ENCODE results near the gene KIFC3. TPM values are rescaled to one million over a fixed set of nuclear protein-coding genes. Genes with fewer than 3 reads are reported as not detected.
"Not testable (repeated sequence)": the region's sequence is repeated elsewhere in the genome, so short reads cannot be mapped to it uniquely, and the experiment has no call there.

The KIFC3 gene
- polyA plus RNA-seq, 6 donors from 2014 or later: 0.54 to 1.3 (median 1.0) TPM; not detected in 3

DNA sequence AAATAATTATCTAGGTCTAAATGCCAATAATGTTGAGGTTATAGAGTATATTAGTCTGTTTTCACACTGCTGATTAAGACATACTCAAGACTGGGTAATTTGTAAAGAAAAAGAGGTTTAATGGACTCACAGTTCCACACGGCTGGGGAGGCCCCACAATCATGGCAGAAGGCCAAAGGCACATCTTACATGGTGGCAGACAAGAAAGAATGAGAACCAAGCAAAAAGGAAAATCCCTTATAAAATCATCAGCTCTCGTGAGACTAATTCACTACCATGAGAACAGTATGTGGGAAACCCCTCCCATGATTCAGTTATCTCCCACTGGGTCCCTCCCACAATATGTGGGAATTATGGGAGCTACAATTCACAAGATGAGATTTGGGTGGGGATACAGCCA, 69.6 kb downstream of the KIFC3 start:
- DNase-seq: no peak
- Mint-ChIP-seq H3K27me3 (no peaks in the 10 kb centered on the region), H3K27ac (peak overlapping the region in 1 of 6 donors; percentile 5), H3K36me3 (no peaks in the 10 kb centered on the region), H3K4me3 (peak overlapping the region in 5 of 8 donors; percentile 22 to 84 (median 70)), H3K4me1 (peaks cover 16 to 39% (median 18%) of the 10 kb centered on the region in 3 donors), H3K9me3 (peaks cover 0 to 1% (median 0%) of the 10 kb centered on the region in 7 donors)
- ATAC-seq (ENCODE audit: low read depth in 2 of 2): no peak

- peaks cover 0 to 1% (median 0%) of the 10 kb centered on the region in 7 donors for H3K9me3 Mint-ChIP-seq
- DNase-seq (no peak), ATAC-seq (ENCODE audit: low read depth in 2 of 2) (no peak)
- H3K27me3 Mint-ChIP-seq: no peaks in the 10 kb centered on the region
- peak overlapping the region in 1 of 6 donors; percentile 24 for H3K27ac Mint-ChIP-seq
- peak overlapping the region in 1 of 8 donors; percentile 84 for H3K4me3 Mint-ChIP-seq
- H3K4me1 Mint-ChIP-seq: peaks cover 16 to 33% (median 18%) of the 10 kb centered on the region in 3 donors
- no peaks in the 10 kb centered on the region for H3K36me3 Mint-ChIP-seq
Measured at GRCh38 chr16:57732037-57732436, 70.3 kb downstream of the KIFC3 start.

GRCh38 chr16:57730771-57731730, 71.2 kb downstream of the KIFC3 start:
- Mint-ChIP-seq H3K36me3 (no peaks in the 10 kb centered on the region), H3K4me1 (peaks cover 7 to 23% (median 11%) of the 10 kb centered on the region in 3 donors), H3K27ac (peak overlapping the region in 1 of 6 donors; percentile 60), H3K27me3 (no peaks in the 10 kb centered on the region), H3K9me3 (peaks cover 0 to 1% (median 0%) of the 10 kb centered on the region in 7 donors), H3K4me3 (no peak overlapping the region)
- DNase-seq (no peak), ATAC-seq (ENCODE audit: low read depth in 2 of 2) (no peak)

DNA sequence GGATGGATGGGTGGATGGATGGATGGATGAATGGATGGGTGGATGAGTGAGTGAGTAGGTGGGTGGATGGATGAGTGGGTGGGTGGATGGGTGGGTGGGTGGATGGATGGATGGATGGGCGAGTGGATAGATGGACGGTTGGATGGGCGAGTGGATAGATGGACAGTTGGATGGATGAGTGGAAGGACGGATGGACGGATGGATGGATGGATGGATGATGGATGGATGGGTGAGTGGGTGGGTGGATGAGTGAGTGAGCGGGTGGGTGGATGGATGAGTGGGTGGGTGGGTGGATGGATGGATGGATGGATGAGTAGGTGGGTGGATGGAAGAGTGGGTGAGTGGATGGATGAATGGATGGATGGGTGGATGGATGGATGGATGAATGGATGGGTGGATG, 72.4 kb downstream of the KIFC3 start:
- not testable (repeated sequence) for H3K27me3 Mint-ChIP-seq; H3K9me3 Mint-ChIP-seq; ATAC-seq (ENCODE audit: low read depth in 2 of 2); H3K36me3 Mint-ChIP-seq; H3K4me3 Mint-ChIP-seq; DNase-seq; H3K27ac Mint-ChIP-seq
- H3K4me1 Mint-ChIP-seq: peaks cover 3 to 16% (median 5%) of the 10 kb centered on the region in 3 donors

DNA sequence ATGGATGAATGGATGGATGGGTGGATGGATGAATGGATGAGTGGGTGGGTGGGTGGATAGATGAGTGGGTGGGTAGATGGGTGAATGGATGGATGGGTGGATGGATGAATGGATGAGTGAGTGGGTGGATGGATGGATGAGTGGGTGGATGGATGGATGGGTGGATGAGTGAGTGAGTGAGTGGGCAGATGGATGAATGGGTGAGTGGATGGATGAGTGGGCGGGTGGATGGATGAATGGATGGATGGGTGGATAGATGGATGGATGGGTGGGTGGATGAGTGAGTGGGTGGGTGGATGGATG, 73.2 kb downstream of the KIFC3 start:
- peaks cover 3 to 10% (median 6%) of the 10 kb centered on the region in 3 donors for H3K4me1 Mint-ChIP-seq
- H3K27me3 Mint-ChIP-seq: no peaks in the 10 kb centered on the region
- peaks cover 0 to 1% (median 0%) of the 10 kb centered on the region in 7 donors for H3K9me3 Mint-ChIP-seq
- ATAC-seq (ENCODE audit: low read depth in 2 of 2) (no peak), DNase-seq (no peak)
- H3K36me3 Mint-ChIP-seq: no peaks in the 10 kb centered on the region
- no peak overlapping the region for H3K4me3 Mint-ChIP-seq
- H3K27ac Mint-ChIP-seq: no peak overlapping the region

DNA sequence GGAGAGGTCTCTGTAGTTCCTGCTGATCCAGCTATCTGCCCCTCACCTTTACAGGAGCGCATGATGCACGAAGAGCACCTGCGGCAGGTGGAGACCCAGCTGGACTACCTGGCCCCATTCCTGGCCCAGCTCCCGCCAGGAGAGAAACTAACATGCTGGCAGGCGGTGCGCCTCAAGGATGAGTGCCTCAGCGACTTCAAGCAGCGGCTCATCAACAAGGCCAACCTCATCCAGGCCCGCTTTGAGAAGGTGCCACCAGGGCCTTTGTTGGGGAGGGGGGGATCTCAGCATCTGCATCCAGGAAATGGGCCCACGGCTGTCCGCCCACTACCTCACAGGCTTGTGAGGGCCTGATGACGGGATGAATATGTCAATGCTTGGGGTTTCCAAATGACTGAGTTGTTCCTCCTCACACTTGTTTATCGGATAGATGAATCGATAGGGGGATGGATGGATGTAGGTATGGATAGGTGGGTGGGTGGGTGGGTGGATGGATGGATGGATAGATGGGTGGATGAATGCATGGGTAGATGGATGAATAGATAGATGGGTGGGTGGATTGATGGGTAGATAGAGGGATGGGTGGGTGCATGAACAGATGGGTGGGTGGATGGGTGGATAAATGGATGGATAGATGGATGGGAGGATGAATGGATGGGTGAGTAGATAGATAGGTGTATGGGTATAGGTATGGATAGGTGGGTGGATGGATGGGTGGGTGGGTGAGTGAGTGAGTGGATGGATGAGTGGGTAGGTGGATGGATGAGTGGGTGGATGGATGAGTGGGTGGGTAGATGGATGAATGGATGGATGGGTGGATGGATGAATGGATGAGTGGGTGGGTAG, 73.7 kb downstream of the KIFC3 start:
- DNase-seq: no peak
- no peaks in the 10 kb centered on the region for H3K27me3 Mint-ChIP-seq
- ATAC-seq (ENCODE audit: low read depth in 2 of 2): no peak
- peaks cover 3 to 8% (median 6%) of the 10 kb centered on the region in 3 donors for H3K4me1 Mint-ChIP-seq
- no peak overlapping the region for H3K4me3 Mint-ChIP-seq
- H3K27ac Mint-ChIP-seq: peak overlapping the region in 1 of 6 donors; percentile 10
- no peaks in the 10 kb centered on the region for H3K36me3 Mint-ChIP-seq
- H3K9me3 Mint-ChIP-seq: peaks cover 0 to 1% (median 0%) of the 10 kb centered on the region in 7 donors

DNA sequence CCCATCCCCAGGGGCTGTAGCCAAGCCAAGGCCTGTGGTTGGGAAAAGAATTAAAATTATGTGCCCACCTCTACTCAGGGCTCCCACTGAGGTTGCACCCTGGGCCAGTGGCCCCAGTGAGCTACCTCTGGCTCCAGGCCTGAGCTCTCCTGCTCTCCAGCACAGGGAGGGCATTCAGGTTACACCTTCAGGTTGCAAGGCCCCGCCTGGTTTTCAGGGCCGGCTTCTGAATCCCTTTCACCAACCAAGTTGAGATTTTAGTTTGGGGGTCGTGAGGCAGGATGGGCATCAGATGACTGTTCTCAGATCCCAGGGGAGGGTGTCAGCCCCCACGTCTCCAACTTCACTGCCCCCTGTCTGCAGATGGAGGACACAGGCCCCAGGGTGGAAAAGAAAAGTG, 74.7 kb downstream of the KIFC3 start:
- Mint-ChIP-seq H3K27ac (no peak overlapping the region), H3K9me3 (peaks cover 0 to 1% (median 0%) of the 10 kb centered on the region in 7 donors), H3K4me1 (peaks cover 2 to 6% (median 3%) of the 10 kb centered on the region in 3 donors), H3K36me3 (no peaks in the 10 kb centered on the region), H3K4me3 (no peak overlapping the region), H3K27me3 (no peaks in the 10 kb centered on the region)
- no peak for ATAC-seq (ENCODE audit: low read depth in 2 of 2)
- DNase-seq: no peak

DNA sequence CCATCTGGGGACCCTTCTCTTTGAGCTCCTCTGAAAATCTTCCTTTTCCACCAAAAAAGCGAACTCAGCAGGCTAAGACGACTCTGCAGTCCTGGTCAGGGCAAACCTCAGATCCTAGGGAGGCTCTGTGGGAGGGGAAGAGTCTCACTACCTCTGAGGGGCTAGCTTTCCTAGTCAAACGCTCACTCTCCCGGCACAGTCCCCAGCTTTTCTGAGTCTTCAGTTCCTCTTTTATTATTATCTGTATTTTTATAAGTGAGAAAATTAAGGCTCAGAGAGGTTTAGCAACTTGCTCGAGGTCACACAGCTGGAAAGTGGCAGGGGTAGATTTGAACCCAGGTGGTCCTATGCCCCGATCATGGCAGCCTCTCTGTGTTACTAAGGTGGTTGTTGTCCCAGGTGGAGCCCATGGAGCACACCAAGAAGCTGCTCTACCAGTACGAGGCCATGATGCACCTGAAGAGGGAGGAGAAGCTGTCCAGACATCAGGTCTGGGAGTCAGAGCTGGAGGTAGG, 75.8 kb downstream of the KIFC3 start:
- DNase-seq: no peak
- no peak for ATAC-seq (ENCODE audit: low read depth in 2 of 2)
- no peaks in the 10 kb centered on the region for H3K27me3 Mint-ChIP-seq
- peak overlapping the region in 1 of 8 donors; percentile 36 for H3K4me3 Mint-ChIP-seq
- H3K36me3 Mint-ChIP-seq: no peaks in the 10 kb centered on the region
- peaks cover 0 to 1% (median 0%) of the 10 kb centered on the region in 7 donors for H3K9me3 Mint-ChIP-seq
- H3K27ac Mint-ChIP-seq: no peak overlapping the region
- H3K4me1 Mint-ChIP-seq: peaks cover 2 to 6% (median 3%) of the 10 kb centered on the region in 3 donors

GRCh38 chr16:57725976-57726375, 76.3 kb downstream of the KIFC3 start:
- ATAC-seq (ENCODE audit: low read depth in 2 of 2): no peak
- Mint-ChIP-seq H3K36me3 (no peaks in the 10 kb centered on the region), H3K27me3 (no peaks in the 10 kb centered on the region), H3K4me1 (peaks cover 2 to 6% (median 3%) of the 10 kb centered on the region in 3 donors), H3K4me3 (no peak overlapping the region), H3K27ac (peak overlapping the region in 3 of 6 donors; percentile 68 to 82 (median 76)), H3K9me3 (peaks cover 0 to 1% (median 0%) of the 10 kb centered on the region in 7 donors)
- no peak for DNase-seq

GRCh38 chr16:57725554-57725953, 76.7 kb downstream of the KIFC3 start:
- H3K9me3 Mint-ChIP-seq: peaks cover 0 to 1% (median 0%) of the 10 kb centered on the region in 7 donors
- H3K27me3 Mint-ChIP-seq: no peaks in the 10 kb centered on the region
- peak overlapping the region in 1 of 8 donors; percentile 25 for H3K4me3 Mint-ChIP-seq
- peaks cover 2 to 6% (median 3%) of the 10 kb centered on the region in 3 donors for H3K4me1 Mint-ChIP-seq
- no peak for DNase-seq
- H3K27ac Mint-ChIP-seq: no peak overlapping the region
- no peak for ATAC-seq (ENCODE audit: low read depth in 2 of 2)
- H3K36me3 Mint-ChIP-seq: no peaks in the 10 kb centered on the region

DNA sequence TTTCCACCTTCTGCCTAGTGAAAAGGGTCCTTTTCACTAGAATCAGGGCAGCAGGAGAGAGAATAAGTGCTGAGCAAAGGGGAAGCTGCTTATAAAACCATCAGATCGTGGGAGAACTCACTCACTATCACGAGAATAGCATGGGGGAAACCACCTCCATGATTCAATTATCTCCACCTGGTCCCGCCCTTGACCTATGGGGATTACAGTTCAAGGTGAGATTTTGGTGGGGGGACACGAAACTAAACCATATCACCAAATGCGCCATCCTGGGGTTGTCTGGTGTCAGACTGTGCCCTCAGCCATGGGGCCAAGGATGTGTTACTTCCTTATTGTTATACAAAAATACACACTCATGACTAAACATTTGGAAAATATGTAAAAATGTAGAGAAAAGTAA, 77.1 kb downstream of the KIFC3 start:
- Mint-ChIP-seq H3K9me3 (peaks cover 0 to 1% (median 0%) of the 10 kb centered on the region in 7 donors), H3K27ac (peak overlapping the region in 2 of 6 donors; percentile 3 to 62), H3K27me3 (no peaks in the 10 kb centered on the region), H3K36me3 (no peaks in the 10 kb centered on the region), H3K4me1 (peaks cover 2 to 6% (median 3%) of the 10 kb centered on the region in 3 donors), H3K4me3 (peak overlapping the region in 1 of 8 donors; percentile 25)
- DNase-seq: no peak
- peak; percentile 32 to 49 for ATAC-seq (ENCODE audit: low read depth in 2 of 2)

DNA sequence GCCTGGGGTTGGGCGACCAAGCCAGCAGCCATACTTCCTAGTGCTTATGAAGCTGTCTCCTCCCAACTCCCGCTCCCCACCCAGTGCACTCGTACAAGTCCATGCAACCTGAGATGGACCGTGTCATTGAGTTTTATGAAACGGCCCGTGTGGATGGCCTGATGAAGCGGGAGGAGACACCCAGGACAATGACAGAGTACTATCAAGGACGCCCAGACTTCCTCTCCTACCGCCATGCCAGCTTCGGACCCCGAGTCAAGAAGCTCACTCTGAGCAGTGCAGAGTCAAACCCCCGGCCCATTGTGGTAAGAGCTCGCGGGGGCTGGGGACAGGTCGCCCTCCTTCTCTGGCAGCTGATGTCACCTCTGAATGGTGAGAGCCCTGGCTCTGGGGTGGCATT, 77.8 kb downstream of the KIFC3 start:
- no peak overlapping the region for H3K27ac Mint-ChIP-seq
- no peak overlapping the region for H3K4me3 Mint-ChIP-seq
- no peaks in the 10 kb centered on the region for H3K27me3 Mint-ChIP-seq
- no peaks in the 10 kb centered on the region for H3K36me3 Mint-ChIP-seq
- peaks cover 0 to 1% (median 0%) of the 10 kb centered on the region in 7 donors for H3K9me3 Mint-ChIP-seq
- ATAC-seq (ENCODE audit: low read depth in 2 of 2) (no peak), DNase-seq (no peak)
- peaks cover 2 to 6% (median 3%) of the 10 kb centered on the region in 3 donors for H3K4me1 Mint-ChIP-seq

DNA sequence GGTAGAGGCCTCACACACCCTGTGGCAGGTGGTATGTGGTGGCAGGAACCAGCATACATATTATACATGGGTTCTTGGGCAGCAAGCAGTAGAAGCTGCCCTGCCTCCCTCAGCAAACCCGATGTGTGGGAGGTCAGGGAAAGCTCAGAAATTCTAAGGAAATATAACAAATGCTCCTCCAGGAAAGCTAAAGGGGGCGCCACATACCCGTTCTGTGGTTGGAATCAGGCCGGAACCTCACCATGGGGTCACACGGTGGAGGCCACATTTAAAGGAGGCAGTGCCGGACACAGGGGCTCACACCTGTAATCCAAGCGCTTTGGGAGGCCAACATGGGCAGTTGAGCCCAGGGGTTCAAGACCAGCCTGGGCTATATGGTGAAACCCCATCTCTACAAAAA, 79.1 kb downstream of the KIFC3 start:
- H3K36me3 Mint-ChIP-seq: no peaks in the 10 kb centered on the region
- H3K27me3 Mint-ChIP-seq: no peaks in the 10 kb centered on the region
- ATAC-seq (ENCODE audit: low read depth in 2 of 2) (no peak), DNase-seq (no peak)
- H3K4me1 Mint-ChIP-seq: peaks cover 0 to 6% (median 2%) of the 10 kb centered on the region in 3 donors
- no peaks in the 10 kb centered on the region for H3K9me3 Mint-ChIP-seq
- H3K27ac Mint-ChIP-seq: peak overlapping the region in 1 of 6 donors; percentile 37
- H3K4me3 Mint-ChIP-seq: no peak overlapping the region

Measured in naive B cell (primary cell).